Ovary (tissue), 9 donors: ENCODE results near the gene SLC7A7. TPM values are rescaled to one million over a fixed set of nuclear protein-coding genes. Genes with fewer than 3 reads are reported as not detected.

ENCODE experiments used
- DNase-seq, 5 donors: peaks; one replicate each; pipeline ENCODE4 v3.0.0-alpha.2; 2019 to 2020
- H3K27ac ChIP-seq, 2 donors: fragments of 200-600 bp; one replicate each; pipeline versions ENCODE4 v1.5.1 to v1.8.0; 2019 to 2022
- H3K27me3 ChIP-seq: fragments of 200-600 bp; one replicate; pipeline ENCODE4 v1.8.0; 2022
- H3K36me3 ChIP-seq: fragments of 200-600 bp; sonication (generic); one replicate; pipeline ENCODE4 v1.5.1; 2019
- H3K4me1 ChIP-seq: one replicate; pipeline ENCODE4 v1.8.1; 2013; ENCODE audit warnings: mild to moderate bottlenecking, moderate library complexity; ENCODE audit not compliant: insufficient read depth
- H3K4me3 ChIP-seq: fragments of 200-600 bp; sonication (generic); one replicate; pipeline ENCODE4 v1.5.1; 2017
- H3K9me3 ChIP-seq, 2 donors: fragments of 200-600 bp in 1 of 2; sonication (generic) in 1 of 2; one replicate each; pipeline versions ENCODE4 v1.5.1 to v1.8.1; 2013 to 2019; ENCODE audit warnings: mild to moderate bottlenecking in 1 of 2, moderate library complexity in 1 of 2
- EP300 ChIP-seq: sonication (generic); formaldehyde crosslinking; IDR thresholded peaks from one replicate; pipeline ENCODE4 v1.6.1; 2017; ENCODE audit warnings: antibody characterized with exemption
- POLR2A ChIP-seq: fragments of 450-650 bp; IDR thresholded peaks from one replicate; pipeline ENCODE4 v1.6.1; 2017; ENCODE audit warnings: antibody characterized with exemption, mild to moderate bottlenecking, moderate library complexity
- WGBS, 3 donors: extraction: QIAGEN DNeasy Blood & Tissue Kit in 1 of 3; methylation state at CpG; one replicate each; pipeline versions ENCODE4 v1.1.5 to v1.1.7; 2013 to 2017; 5-methylcytosine and 5-hydroxymethylcytosine counted together
- intact Hi-C, 4 donors: fragments of 100-400 bp; cut with DNase I; formaldehyde crosslinking; loops; one replicate each; pipeline versions ENCODE4 v1.11.0 to v1.15.1; 2022 to 2023
- polyA plus RNA-seq, 2 donors: library from polyadenylated mRNA; stranded (reverse); fragments of 200-250 nt in 1 of 2; fragments of 350-450 nt in 1 of 2; fragmentation: Illumina TruSeq in 1 of 2; extraction: RNeasy Lipid Tissue Mini Kit (QIAGEN cat#74804) in 1 of 2; gene quantifications; one replicate each; pipeline ENCODE4 v1.2.3, GENCODE V29; 2013 to 2014
- total RNA-seq, 7 donors: library from RNA; depleted of rRNA in 2 of 7; stranded (reverse); fragments of >200 nt in 2 of 7; fragmentation: NEBNext Ultra II Directional in 3 of 7; extraction: Animal tissue kit (Norgen Biotek cat#: 25700) in 3 of 7; gene quantifications; one replicate each; pipeline versions ENCODE4 v1.1.0 to v1.2.4, GENCODE V29; 2016 to 2023
- TF ChIP-seq, protein P1 (sequence below), 3 donors: fragments of 450-650 bp in 2 of 3; fragments of 200-600 bp in 1 of 3; IDR thresholded peaks; one replicate each; pipeline versions ENCODE4 v1.5.1 to v1.8.0; 2016 to 2022; ENCODE audit warnings: antibody characterized with exemption in 3 of 3, mild to moderate bottlenecking in 1 of 3
- donor health status: DM: no; HTN: no; CAD: no; lungs with moderate emphysema.
- donor health status: DM: no; HTN: no; CAD: no.
- donor health status: Bipolar disorder and iron deficiency.
- donor health status: DM: yes; HTN: yes; CAD: no.
- donor health status: DM: no; HTN: no; CAD: no.
- donor health status: DM: yes; HTN: yes; CAD: no.

Gene SLC7A7
- total and polyA plus RNA-seq, 9 donors: 0.91 to 25.0 (median 5.1) TPM

DNA sequence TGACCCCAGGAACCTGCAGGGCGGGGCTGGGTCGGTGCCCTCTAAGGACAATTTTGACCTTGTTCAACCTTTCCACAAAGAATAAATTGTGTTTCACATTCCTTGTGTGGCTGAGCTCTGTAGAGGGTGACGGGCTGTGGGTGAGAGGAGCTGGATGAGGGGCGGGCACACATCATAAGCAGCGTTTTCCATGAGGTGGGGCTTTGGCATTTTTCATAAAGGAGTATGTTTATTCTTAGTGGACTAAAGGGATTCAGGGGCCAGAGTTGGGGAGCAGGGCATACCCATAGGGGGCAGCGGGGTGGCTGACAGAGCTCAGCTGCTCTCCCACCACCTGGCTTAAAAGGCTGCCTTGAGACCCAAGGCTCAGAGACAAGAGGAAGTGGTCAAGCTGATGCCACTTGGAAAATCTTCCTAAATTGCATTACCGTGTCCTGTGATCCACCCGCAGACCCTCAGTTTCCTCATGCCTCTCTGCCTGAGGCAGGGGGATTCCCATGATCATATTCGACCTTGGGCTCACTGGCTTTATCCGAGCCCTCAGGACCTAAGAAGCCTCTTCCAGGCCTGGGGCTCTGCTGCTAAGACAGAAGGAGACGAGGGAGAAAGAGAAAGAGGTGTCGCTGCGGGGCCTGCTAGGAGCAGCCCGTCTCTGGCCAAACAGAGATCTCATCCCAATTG lies 32.6 kb upstream of the SLC7A7 start:
- peaks cover 41% of the 10 kb centered on the region for H3K4me1 ChIP-seq
- WGBS, 3 donors: 11 to 14% (median 11%) methylated on average over 14 of the region's 14 CpGs
- no peaks in the 10 kb centered on the region for H3K27me3 ChIP-seq
- H3K36me3 ChIP-seq: no peaks in the 10 kb centered on the region
- no peaks in the 10 kb centered on the region for H3K9me3 ChIP-seq
- TF ChIP-seq POLR2A (no peak), EP300 (no peak)
- TF ChIP-seq, protein P1, sequence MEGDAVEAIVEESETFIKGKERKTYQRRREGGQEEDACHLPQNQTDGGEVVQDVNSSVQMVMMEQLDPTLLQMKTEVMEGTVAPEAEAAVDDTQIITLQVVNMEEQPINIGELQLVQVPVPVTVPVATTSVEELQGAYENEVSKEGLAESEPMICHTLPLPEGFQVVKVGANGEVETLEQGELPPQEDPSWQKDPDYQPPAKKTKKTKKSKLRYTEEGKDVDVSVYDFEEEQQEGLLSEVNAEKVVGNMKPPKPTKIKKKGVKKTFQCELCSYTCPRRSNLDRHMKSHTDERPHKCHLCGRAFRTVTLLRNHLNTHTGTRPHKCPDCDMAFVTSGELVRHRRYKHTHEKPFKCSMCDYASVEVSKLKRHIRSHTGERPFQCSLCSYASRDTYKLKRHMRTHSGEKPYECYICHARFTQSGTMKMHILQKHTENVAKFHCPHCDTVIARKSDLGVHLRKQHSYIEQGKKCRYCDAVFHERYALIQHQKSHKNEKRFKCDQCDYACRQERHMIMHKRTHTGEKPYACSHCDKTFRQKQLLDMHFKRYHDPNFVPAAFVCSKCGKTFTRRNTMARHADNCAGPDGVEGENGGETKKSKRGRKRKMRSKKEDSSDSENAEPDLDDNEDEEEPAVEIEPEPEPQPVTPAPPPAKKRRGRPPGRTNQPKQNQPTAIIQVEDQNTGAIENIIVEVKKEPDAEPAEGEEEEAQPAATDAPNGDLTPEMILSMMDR (IDR thresholded peaks at IDR 0.05): no peak
- H3K27ac ChIP-seq: peak overlapping the region; percentile 96 to 97
- no peak overlapping the region for H3K4me3 ChIP-seq
- intact Hi-C loops: loop anchor here in 1 of 4 donors (10.0 kb wide), 1 partner anchor 283 kb away; no protein-coding TSS in a partner anchor
- DNase-seq: peak in 3 of 5 donors; percentile 33 to 57 (median 45)

DNA sequence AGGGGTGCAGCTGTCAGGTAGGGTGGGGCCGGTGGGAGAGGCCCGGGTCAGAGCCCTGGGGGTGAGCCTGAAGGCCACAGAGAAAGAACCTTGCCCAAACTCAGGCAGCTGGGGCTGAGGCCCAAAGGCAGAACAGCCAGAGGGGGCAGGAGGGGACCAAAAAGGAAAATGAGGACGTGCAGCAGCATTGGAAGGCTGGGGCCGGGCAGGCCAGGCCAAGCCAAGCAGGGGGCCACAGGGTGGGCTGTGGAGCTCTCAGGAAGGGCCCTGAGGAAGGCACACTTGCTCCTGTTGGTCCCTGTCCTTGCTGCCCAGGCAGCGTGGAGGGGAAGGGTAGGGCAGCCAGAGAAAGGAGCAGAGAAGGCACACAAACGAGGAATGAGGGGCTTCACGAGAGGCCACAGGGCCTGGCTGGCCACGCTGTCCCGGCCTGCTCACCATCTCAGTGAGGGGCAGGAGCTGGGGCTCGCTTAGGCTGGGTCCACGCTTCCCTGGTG lies 31.6 kb upstream of the SLC7A7 start:
- Histone ChIP-seq H3K27me3 (no peaks in the 10 kb centered on the region), H3K27ac (peak overlapping the region; percentile 96 to 97), H3K4me1 (peaks cover 41% of the 10 kb centered on the region), H3K9me3 (no peaks in the 10 kb centered on the region), H3K4me3 (no peak overlapping the region), H3K36me3 (no peaks in the 10 kb centered on the region)
- no peak for DNase-seq
- WGBS, 3 donors: 48 to 56% (median 54%) methylated on average over 11 of the region's 11 CpGs
- intact Hi-C loops: loop anchor here in 1 of 4 donors (10.0 kb wide), 1 partner anchor 282 kb away; no protein-coding TSS in a partner anchor
- TF ChIP-seq EP300 (no peak), POLR2A (no peak)
- TF ChIP-seq, protein P1 (IDR thresholded peaks at IDR 0.05): no peak

DNA sequence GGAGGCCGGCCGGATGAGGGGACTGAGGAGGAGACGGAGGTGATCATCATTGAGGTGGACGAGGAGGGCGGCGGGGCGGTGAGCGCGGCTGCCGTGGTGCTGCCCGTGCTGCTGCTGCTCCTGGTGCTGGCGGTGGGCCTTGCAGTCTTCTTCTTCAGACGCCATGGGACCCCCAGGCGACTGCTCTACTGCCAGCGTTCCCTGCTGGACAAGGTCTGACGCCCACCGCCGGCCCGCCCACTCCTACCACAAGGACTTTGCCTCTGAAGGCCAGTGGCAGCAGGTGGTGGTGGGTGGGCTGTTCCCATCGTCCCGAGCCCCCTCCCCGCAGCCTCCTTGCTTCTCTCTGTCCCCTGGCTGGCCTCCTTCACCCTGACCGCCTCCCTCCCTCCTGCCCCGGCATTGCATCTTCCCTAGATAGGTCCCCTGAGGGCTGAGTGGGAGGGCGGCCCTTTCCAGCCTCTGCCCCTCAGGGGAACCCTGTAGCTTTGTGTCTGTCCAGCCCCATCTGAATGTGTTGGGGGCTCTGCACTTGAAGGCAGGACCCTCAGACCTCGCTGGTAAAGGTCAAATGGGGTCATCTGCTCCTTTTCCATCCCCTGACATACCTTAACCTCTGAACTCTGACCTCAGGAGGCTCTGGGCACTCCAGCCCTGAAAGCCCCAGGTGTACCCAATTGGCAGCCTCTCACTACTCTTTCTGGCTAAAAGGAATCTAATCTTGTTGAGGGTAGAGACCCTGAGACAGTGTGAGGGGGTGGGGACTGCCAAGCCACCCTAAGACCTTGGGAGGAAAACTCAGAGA lies 30.8 kb upstream of the SLC7A7 start:
- Histone ChIP-seq H3K27me3 (no peaks in the 10 kb centered on the region), H3K4me3 (no peak overlapping the region), H3K9me3 (no peaks in the 10 kb centered on the region), H3K27ac (peak overlapping the region; percentile 96 to 97), H3K36me3 (no peaks in the 10 kb centered on the region), H3K4me1 (peaks cover 39% of the 10 kb centered on the region)
- intact Hi-C loops: loop anchor here in 1 of 4 donors (10.0 kb wide), 1 partner anchor 281 kb away; no protein-coding TSS in a partner anchor
- no peak for DNase-seq
- TF ChIP-seq POLR2A: no peak
- no peak for TF ChIP-seq EP300
- TF ChIP-seq, protein P1 (IDR thresholded peaks at IDR 0.05): no peak
- 64 to 76% (median 66%) methylated on average over 26 of the region's 26 CpGs for WGBS, 3 donors

DNA sequence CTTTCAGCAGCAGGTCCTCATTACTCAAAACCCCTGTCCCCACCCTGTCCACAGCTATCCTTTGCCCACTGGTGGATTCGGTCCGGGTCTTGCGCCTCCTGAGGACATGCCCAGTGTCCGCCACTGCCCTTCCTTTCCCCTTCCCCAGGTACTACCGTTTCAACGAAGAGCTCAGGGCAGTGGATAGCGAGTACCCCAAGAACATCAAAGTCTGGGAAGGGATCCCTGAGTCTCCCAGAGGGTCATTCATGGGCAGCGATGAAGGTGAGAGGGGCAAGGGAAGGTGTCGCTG lies 29.8 kb upstream of the SLC7A7 start:
- 83 to 86% (median 85%) methylated on average over 9 of the region's 9 CpGs for WGBS, 3 donors
- peaks cover 32% of the 10 kb centered on the region for H3K4me1 ChIP-seq
- TF ChIP-seq, protein P1 (IDR thresholded peaks at IDR 0.05): no peak
- no peaks in the 10 kb centered on the region for H3K27me3 ChIP-seq
- no peaks in the 10 kb centered on the region for H3K36me3 ChIP-seq
- no peak for DNase-seq
- intact Hi-C loops: loop anchor here in 1 of 4 donors (10.0 kb wide), 1 partner anchor 280 kb away; no protein-coding TSS in a partner anchor
- no peaks in the 10 kb centered on the region for H3K9me3 ChIP-seq
- no peak overlapping the region for H3K4me3 ChIP-seq
- H3K27ac ChIP-seq: peak overlapping the region in 1 of 2 donors; percentile 96
